Superior temporal gyrus (tissue), 1 donor: ENCODE results near the gene TAF11L4.
"Not testable (repeated sequence)": the region's sequence is repeated elsewhere in the genome, so short reads cannot be mapped to it uniquely, and the experiment has no call there.

Experiments
- DNase-seq: peaks from one replicate; pipeline ENCODE4 v3.0.0-alpha.2; 2016; ENCODE audit errors: extremely low spot score

The TAF11L4 gene

DNA sequence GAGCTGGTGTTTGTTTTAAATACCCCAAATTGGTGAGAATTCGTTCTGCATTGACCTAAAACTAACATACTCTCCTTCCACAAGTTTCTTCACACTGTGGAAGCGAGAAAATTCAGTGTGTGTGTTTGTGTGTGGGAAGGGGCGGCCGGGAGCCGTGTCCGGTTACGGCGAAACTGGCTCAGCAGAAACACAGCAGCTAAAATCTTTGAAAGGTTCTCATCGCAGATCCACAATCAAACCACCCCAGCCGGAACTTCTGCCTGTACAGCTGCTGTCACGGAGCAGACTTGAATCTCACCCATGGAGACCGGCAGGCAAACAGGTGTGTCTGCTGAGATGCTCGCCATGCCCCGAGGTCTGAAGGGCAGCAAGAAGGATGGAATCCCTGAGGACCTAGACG, at the start of gene TAF11L4:
TSS of gene TAF11L4 (plus strand) at position 301 of the 400 bp plus-strand sequence.
- DNase-seq: not testable (repeated sequence)

DNA sequence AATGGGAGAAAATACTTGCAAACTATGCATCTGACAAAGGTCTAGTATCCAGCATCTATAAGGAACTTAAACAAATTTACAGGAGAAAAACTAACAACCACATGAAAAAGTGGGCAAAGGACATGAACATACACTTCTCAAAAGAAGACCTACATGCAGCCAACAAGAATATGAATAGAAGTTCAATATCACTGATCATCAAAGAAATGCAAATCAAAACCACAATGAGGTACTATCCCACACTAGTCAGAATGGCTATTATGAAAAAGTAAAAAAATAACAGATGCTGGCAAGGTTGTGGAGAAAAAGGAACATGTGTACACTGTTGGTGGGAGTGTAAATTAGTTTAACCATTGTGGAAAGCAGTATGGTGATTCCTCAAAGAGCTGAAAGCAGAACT, 46.5 kb upstream of the TAF11L4 start:
- DNase-seq: not testable (repeated sequence)

DNA sequence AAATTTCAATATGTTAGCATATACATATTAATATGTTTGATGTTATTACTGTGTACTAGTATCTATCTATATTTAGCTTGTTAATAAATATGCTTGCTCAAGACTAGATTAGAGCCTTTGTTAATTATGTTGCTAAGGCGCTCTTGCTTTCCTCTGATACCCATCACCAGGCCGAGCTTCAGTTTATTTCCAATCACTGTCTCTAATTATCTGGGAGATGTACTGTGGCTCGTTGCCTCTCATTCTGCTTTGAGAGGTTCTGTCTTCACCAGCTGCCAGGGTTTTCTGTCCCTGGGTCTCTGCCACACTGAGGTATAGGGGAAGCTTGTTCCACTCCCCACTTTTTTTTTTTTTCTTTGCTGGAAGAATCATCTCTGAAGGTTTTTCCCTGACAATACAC, 44.6 kb upstream of the TAF11L4 start:
- no peak for DNase-seq

DNA sequence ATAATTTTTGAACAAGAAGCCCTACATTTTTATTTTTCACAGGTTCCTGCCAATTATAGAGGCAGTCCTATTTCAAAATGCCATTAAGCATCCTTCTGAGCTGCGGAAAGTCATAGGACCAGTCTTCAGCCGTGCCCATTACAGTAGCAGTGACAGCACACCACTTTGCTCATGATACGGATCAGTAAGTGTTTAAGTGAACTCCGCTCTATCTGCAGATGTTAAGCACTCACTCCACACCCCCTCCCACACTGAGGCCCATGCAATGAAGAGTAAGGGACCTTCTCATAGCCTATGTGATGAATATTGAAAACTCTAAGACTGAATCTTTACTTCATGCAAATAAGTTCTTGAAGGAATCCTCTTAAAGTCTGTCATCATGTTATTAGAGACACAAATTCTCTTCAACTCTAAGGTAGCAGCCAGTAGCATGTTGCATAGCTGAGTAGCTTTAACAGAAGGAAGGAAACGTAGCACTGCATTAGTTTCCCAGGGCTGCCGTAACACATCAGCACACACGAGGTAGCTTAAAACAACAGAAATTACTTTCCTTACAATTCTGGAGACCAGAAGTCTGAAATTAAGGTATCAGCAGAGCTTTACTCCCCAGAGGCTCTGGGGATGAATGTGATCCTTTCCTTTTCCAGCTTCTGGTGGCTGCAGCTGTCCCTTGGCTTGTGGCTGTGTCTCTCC, 43.9 kb upstream of the TAF11L4 start:
- DNase-seq: no peak

DNA sequence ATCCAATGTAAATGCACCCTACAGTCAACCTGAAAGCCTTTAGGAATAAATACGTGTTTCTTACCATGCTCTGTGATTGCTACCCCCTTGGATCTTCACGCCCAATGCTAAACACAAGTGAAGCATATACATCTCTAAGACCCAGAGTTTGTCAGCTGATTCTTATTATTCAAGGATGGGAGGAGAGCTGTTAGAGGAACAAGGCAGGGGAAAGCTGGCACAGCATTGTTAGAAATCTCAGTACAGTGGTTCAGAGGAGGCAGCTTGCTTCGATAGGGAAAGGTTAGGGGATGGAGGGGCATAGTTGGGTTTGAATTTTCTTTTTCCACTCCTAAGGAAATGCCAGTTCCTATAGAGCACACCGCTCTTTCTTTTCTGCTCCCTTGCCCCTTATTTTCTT, 40.2 kb upstream of the TAF11L4 start:
- DNase-seq: no peak

DNA sequence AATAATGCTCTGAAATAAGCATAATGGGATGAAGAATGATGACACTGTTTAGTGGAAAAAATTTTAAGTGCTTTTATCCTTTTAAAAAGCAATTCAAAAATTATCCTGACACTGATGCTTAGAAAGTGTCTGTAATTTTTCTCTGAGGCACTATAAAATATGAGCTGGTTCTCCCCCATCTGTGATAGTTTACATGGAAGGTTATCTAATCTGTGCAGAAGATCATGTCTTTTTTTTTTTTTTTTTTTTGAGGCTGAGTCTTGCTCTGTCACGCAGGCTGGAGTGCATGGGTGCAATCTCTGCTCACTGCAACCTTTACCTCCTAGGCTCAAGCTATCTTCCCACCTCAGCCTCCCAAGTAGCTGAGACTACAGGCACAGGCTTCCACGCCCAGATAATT, 38.8 kb upstream of the TAF11L4 start:
- DNase-seq: no peak

DNA sequence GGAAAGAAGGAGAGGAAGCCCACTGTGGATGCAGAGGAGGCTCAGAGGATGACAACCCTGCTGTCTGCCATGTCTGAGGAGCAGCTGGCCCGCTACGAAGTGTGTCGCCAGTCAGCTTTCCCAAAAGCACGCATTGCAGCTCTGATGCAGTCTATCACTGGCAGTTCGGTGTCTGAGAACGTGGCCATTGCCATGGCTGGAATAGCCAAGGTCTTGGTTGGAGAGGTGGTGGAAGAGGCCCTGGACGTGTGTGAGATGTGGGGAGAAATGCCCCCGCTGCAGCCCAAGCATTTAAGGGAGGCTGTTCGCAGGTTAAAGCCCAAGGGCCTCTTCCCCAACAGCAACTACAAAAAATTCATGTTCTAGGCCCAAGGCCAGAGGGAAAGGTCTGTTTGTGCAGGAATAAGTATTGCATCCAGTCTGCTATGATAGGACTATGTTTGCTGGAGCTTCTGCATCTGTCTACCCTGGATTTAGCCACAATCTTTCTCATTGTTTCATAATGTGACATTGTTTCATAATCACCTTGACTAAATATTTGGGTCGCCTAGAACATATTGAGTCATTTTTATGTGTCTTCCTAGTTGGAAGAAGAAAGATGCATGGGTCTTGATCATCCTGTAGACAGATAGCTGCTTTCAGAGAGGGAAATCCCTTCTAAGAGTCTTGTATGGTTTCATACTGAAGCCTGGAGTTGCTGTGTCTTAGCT, 35.0 kb upstream of the TAF11L4 start:
- DNase-seq: not testable (repeated sequence)

DNA sequence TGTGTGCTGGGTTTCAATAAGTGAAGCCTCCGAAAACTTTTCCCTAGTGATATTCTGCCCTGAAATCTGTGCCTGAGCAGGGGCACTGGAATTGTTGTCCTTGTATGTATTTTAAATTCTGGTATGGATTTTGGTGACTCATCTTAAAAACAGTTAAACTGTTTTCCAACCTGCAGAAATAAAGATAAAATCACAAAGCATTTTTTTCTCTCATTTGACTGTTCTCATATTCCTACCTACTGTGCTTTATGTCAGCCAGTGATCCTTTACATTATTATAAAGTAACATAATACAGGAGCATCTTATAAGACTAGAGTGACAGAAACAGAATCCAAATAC, 34.5 kb upstream of the TAF11L4 start:
- DNase-seq: no peak

DNA sequence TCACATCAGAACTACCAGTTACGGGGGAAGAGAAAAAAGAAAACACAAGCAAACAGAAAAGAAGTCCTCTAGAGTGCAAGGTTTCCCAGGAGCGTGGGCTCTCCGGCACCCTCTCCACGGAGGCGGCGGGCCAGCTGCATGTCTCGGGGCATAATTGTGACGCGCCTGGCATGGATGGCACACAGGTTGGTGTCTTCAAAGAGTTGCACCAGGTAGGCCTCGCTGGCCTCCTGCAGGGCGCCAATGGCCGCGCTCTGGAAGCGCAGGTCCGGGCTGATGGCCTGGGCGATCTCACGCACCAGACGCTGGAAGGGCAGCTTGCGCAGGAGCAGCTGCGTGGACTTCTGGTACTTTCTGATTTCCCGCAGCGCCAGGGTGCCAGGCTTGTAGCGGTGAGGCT, 30.3 kb upstream of the TAF11L4 start:
- DNase-seq: not testable (repeated sequence)

DNA sequence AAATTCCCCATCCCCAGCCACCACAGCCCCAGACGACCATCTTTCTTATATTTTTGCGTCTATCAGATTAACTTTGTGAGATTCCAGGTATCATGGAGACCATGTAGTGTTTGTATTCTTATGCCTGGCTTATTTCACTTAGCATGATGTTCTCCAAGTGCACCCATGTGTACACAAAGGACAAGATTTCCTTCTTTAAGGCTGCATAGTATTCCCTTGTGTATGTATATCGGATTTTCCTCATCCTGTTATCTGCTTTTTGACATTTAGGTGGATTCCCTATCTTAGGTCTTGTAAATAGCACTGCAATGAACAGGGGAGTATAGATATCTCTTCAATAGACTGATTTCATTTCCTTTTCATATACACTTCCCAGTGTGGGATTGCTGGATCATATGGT, 28.8 kb upstream of the TAF11L4 start:
- DNase-seq: no peak

DNA sequence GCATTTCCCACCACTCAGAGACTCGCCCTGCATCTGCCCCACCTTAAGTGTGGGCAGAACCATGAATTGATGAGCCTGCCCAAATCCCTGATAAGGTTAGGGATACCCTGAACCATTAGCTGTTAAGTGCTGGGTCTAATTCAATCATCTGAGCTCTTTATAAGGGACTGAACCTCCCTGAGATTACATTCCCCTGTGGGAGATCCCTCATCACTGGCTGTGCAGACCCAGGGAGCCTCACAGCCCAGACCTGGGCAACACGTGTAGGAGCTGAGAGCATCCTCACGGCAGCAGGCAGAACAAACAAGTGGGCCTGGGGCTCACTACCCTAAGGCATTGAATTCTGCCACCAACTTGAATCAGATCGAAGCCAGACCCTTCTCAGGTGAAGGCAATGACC, 24.2 kb upstream of the TAF11L4 start:
- no peak for DNase-seq

DNA sequence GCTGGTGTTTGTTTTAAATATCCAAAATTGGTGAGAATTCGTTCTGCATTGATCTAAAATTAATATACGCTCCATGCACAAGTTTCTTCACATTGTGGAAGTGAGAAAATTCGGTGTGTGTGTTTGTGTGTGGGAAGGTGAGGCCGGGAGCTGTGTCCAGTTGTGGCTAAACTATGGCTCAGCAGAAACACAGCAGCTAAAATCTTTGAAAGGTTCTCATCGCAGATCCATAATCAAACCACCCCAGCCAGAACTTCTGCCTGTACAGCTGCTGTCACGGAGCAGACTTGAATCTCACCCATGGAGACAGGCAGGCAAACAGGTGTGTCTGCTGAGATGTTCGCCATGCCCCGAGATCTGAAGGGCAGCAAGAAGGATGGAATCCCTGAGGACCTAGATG, 23.7 kb upstream of the TAF11L4 start, which contains the start of gene TAF11L2:
TSS of gene TAF11L2 (plus strand) at position 301 of the 400 bp plus-strand sequence.
- not testable (repeated sequence) for DNase-seq

DNA sequence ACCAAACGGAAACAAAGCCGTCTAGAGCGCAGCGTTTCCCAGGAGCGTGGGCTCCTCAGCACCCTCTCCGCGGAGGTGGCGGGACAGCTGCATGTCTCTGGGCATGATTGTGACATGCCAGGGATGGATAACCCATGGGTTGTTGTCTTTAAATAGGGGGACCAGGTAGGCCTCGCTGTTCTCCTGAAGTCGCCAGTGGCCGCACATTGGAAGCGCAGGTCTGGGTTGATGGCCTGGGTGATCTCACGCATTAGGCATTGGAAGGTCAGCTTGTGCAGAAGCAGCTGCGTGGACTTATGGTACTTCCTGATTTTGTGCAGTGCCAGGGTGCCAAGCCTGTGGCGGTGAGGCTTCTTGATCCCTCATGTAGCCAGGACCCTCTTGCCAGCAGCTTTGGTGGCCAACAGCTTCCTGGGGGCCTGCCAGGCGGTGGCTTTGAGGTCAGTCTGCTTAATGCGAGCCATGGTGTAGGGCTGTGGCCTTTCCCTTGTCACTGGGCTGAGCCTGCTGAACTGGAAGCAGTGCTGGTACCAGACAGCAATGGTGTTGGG, 9.8 kb upstream of the TAF11L4 start:
- DNase-seq: no peak

DNA sequence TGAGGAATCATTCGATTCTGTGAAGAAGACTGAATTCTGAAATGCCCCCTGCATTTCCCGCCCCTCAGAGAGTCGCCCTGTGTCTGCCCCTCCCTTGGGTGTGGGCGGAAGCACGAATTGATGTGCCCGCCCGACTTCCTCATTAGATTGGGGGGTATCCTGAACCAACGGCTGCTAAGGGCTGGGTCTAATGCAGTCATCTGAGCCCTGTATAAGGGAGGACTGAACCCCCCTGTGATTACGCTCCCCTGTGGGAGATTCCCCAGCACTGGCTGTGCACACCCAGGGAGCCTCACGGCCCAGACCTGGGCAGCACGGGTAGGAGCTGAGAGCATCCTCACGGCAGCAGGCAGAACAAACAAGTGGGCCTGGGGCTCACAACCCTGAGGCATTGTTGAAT, 4.1 kb upstream of the TAF11L4 start:
- not testable (repeated sequence) for DNase-seq

DNA sequence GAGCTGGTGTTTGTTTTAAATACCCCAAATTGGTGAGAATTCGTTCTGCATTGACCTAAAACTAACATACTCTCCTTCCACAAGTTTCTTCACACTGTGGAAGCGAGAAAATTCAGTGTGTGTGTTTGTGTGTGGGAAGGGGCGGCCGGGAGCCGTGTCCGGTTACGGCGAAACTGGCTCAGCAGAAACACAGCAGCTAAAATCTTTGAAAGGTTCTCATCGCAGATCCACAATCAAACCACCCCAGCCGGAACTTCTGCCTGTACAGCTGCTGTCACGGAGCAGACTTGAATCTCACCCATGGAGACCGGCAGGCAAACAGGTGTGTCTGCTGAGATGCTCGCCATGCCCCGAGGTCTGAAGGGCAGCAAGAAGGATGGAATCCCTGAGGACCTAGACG, 3.5 kb upstream of the TAF11L4 start, which contains the start of gene TAF11L3:
TSS of gene TAF11L3 (plus strand) at position 301 of the 400 bp plus-strand sequence.
- DNase-seq: not testable (repeated sequence)

DNA sequence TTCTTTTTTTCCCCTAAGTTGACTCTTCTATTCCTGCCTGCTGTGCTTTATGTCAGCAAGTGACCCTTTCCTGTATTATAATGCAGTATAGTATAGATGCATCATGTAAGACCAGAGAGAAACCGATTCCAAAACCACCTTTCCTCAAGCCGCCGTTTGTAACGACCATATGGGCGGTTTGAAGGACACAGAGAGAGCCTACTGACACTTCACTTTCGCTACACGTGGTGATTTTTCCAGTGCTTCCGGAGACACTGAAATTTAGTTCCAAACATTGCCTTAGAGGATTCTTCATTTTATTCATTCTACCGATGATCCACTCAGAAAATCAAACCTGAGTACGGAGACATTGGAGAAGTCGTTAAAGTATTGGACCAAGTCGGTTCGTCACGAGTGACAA, 2.1 kb upstream of the TAF11L4 start:
- not testable (repeated sequence) for DNase-seq

DNA sequence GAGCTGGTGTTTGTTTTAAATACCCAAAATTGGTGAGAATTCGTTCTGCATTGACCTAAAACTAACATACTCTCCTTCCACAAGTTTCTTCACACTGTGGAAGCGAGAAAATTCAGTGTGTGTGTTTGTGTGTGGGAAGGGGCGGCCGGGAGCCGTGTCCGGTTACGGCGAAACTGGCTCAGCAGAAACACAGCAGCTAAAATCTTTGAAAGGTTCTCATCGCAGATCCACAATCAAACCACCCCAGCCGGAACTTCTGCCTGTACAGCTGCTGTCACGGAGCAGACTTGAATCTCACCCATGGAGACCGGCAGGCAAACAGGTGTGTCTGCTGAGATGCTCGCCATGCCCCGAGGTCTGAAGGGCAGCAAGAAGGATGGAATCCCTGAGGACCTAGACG, 3.3 kb downstream of the TAF11L4 start, which contains the start of gene TAF11L5:
TSS of gene TAF11L5 (plus strand) at position 301 of the 400 bp plus-strand sequence.
- not testable (repeated sequence) for DNase-seq

DNA sequence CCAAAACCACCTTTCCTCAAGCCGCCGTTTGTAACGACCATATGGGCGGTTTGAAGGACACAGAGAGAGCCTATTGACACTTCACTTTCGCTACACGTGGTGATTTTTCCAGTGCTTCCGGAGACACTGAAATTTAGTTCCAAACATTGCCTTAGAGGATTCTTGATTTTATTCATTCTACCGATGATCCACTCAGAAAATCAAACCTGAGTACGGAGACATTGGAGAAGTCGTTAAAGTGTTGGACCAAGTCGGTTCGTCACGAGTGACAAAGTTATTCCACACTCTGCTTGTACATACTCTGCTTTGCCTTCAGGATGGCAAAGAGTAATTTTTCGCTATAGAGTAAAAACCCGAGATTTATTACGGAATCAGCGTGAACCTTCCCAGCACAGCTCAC, 4.9 kb downstream of the TAF11L4 start:
- DNase-seq: not testable (repeated sequence)

DNA sequence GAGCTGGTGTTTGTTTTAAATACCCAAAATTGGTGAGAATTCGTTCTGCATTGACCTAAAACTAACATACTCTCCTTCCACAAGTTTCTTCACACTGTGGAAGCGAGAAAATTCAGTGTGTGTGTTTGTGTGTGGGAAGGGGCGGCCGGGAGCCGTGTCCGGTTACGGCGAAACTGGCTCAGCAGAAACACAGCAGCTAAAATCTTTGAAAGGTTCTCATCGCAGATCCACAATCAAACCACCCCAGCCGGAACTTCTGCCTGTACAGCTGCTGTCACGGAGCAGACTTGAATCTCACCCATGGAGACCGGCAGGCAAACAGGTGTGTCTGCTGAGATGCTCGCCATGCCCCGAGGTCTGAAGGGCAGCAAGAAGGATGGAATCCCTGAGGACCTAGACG, 6.8 kb downstream of the TAF11L4 start, which contains the start of gene TAF11L6:
TSS of gene TAF11L6 (plus strand) at position 301 of the 400 bp plus-strand sequence.
- not testable (repeated sequence) for DNase-seq
